GM19397 (cell line): ENCODE data around the gene EFCAB8.

Experiments used
- ATAC-seq: cut with Tn5 transposase; IDR thresholded peaks from one replicate; pipeline ENCODE4 v1.9.1; 2021; ENCODE audit warnings: mild to moderate bottlenecking, moderate library complexity; ENCODE audit not compliant: unreplicated experiment

Gene EFCAB8

DNA sequence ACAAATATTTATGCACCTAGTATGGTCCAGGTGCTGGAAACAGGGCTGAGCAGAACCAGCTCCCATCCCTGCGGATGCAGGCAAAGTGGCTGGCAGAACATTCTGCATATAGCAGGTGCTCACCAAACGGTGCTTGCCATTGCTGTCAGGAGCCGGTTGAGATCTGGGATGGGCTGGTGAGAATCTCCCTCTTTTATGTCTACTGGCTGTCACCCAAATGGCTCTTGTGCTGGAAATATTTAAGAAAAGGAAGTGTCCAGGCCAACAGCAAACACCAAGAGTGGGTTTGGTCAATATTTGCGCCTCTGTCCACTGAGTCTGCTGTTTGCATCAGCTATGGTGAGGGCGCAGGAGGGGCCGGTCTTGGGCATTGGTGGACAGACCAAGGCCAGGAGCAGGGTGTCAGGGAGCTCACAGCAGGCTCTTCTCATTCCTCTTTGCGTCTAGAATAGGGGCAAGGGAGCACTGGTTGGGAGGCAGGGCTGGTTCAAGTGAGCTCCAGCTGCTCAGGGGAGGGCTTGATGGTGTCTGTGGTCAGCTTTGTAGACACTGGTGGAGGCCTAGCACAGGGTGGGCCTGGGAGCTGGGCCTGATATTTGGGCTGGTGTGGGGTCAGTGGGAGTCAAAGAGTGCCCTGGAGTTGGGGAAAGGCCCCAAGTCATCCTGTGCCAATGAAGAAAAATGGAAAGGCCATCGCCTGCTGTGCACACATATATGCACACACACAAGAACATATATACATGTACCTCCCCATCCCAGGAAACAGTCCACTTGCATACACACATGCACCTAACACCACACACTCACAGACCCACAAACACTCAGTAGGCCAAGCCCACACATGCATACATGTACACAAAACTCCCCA, 147.4 kb downstream of the EFCAB8 start:
- ATAC-seq: no peak

DNA sequence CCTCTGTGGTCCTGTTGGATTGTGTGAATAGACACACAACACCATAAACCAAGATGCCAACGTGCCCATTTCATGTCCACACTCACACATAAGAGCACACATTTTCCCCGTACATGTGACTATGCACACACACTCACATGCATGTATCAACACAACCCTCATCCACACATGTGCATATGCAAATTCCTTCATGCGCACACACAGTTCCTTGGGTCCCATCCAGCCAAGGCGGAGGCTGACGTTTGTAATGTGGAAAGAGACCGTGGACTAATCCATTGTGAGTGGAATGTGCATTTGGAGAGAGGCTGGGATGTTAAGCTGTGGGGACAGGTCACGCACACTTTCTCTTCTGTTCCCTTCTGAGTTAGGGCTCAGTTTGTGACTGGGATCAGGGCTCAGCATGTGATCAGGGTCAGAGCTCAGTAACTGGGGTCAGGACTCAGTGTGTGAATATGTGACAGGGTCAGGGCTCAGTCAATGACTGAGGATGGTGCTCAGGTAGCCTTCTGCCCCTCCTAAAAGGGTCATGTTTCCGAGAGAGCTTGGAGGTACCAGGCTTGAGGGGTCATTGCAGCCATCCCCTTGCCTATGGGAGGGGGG, 148.2 kb downstream of the EFCAB8 start:
- ATAC-seq: no peak

DNA sequence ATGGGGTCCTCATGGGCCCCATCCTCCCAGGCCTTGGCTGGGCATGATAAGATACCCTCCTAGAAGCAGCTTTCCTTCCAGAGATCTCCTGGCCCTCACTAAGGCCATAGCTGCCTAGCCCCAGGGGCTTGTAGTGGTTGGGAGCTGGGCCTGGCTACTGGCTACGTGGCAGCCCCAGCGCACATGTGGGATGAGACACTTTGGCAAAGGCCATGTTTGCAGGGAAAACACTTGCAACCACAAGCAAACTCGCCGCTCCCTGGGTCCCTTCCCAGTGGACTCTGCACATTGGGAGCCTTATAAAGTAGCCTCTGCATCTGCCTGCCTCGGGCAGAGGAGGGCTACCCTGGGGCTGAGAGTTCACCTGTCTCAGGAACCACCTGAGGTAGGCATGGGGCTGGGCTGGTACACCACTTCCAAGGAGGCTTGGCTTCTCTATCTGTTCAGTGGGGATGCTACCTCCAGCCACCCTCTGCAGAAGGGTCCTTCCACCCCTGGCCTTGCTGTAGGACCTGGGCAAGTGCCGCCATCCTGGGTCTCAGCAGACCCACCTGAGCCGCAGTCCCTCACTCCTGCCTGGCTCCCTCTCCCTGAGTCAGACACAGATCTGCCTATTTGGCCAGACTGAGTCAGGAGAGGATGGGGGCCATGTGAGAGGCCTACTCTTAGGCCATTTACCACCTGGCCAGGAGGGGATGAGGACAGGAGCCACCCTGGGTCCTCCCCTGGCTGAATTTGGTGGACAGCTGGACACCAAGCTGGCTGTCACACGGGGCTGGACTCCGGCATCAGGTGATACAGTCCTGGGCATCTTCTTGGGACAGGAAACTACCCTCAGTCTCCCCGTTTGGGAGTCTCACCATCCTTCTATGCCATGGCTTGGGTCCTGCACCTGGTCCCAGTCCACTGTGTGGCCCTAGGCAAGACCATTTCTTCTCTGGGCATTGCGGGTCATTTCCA, 148.9 kb downstream of the EFCAB8 start, which contains the start of gene BPIFB2:
BPIFB2 (plus strand) TSS at position 329 of the 960 bp plus-strand sequence. CDS start 871 bp downstream, outside the sequence.
- ATAC-seq: no peak

DNA sequence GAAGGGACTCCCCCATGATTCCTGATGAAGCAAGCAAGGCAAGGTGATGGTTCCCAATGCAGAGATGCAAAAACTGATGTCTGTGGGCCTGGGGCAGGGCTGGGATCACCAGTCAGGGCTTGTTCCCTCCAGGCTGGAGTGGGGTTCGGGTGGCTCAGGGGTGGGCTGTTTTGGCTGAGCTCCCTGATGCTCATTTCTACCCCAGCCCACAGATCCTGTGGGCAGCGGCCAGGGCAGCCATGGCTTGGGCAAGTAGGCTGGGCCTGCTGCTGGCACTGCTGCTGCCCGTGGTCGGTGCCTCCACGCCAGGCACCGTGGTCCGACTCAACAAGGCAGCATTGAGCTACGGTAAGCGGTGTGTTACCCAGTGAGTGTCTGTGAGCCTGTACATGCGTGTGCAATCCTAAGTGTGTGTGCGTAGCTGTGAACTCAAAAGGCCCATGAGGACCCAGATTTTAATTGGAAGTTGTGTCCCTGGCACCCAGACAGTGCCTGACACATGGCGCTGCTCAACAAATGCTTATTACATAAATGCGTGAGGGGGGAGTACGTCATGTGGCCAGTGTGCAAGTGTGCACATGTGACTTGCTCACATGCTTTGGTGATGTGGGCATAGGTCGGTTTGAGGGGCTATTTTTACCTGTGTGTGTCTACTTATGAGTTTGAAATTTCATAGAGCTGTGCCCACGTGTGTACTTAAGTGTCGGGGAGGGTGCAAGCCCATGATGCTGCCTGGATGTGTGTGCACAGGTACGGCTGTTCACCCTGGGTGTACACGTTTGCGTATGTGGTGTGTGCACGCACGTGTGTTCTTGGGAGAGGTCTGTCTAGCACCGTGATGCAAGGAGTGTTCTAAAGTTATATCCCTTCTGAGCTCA, 149.9 kb downstream of the EFCAB8 start:
- no peak for ATAC-seq

DNA sequence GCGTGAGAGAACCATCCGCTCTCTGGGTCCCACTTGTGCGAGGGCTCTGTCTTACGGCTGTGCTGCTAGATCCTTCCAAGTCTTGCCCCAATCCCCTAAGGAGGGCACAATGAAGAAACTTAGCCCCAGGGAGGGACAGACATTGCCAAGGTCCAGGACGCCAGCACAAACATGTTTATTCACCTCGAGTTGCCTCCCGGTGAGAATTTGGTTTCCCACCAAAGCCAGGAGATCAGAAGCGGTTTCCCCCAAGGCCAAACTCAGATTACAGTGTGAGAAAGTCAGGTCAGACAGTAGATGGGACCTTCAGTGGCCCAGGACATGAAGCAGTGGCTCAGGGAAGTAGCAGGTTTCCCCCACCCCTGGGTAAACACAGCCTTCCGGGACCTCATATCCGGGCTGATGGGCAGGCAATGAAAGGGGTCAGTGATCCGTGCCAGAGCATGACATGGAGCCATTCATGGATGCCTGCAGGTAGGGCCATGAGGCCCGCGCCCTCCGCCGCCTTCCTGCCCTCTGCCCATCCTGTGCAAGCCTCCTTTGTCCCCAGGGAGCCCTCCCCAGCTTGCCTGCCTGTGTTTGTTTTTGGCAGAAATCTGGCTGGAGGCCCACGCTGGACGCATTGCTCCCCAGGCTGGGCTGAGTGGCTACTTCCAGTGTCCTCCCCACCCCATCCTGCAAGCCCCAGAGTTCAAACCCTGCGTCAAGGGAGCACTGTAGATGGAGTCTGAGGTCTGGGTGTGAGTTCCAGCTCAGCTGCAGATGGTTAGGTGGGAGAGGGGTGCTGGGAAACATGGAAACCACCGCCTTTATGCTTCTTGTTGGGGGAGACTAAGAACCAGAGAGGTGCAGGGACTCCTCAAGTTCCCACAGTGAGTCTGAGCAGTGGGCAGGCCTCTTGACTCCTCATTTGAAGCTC, 150.8 kb downstream of the EFCAB8 start:
- no peak for ATAC-seq

DNA sequence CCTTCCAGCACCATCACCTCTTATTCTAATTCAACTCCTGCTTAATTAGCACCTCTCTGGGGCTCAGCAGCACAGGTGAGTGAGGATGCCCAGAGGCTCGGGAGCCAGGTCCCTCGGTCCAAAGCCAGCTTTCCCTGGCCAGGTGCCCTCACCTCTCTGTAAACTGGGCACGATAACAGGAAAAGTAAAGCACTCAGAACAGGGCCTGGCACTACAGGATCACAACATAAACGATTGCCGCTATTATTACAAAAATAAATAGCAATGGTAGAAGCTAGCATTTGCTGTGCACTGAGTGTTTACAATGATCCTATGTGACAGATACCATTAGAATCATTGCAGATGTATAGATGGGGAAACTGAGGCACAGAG, 151.4 kb downstream of the EFCAB8 start:
- no peak for ATAC-seq

DNA sequence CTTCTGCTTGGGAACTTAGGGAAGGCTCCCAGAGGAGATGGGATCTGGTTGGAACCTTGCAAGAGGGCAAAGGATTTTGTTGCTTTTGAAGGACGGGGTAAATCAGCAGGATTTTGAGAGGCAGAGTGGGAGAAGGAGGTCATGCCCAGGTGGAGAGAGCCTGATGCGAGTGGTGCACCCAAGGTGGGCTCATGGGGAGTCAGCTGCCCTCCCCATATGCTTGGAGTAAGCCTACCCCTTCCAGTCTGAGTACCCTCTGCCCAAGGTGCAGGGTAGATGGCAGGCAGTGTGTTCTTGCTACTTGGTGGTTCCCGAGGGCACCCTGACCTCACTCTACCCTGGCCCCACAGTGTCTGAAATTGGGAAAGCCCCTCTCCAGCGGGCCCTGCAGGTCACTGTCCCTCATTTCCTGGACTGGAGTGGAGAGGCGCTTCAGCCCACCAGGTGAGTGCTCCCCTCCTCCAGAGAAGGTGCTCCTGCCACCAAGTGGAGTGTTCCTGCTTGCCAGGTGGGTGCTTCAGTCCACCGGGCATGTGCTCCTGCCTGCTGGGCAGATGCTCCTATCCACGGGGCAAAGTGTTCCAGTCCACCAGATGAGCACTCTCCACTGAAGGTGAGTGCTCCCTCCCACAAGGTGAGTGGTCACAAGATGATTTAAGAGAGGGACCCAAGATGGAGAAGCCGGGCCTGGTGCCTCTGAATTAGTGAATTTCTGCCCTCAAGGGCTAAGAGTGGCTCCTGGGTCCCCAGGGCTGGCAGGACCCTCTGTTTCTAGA, 152.1 kb downstream of the EFCAB8 start:
- ATAC-seq: no peak
